Breast epithelium (tissue), 4 donors: ENCODE measurements around the gene IGSF21. TPM values are rescaled to one million over a fixed set of nuclear protein-coding genes. Genes with fewer than 3 reads are reported as not detected.

Experiments
- DNase-seq, 2 donors: peaks; one replicate each; pipeline ENCODE4 v3.0.0-alpha.2; 2019; ENCODE audit warnings: low spot score in 2 of 2
- H3K27ac ChIP-seq, 2 donors: fragments of 200-600 bp; sonication (generic) in 1 of 2; one replicate each; pipeline ENCODE4 v1.5.1; 2016 to 2019; ENCODE audit warnings: mild to moderate bottlenecking in 1 of 2
- H3K27me3 ChIP-seq, 2 donors: fragments of 200-600 bp; sonication (generic) in 1 of 2; one replicate each; pipeline versions ENCODE4 v1.5.1 to v1.6.0; 2017 to 2019; ENCODE audit warnings: control low read depth in 1 of 2, mild to moderate bottlenecking in 1 of 2
- H3K36me3 ChIP-seq: fragments of 200-600 bp; one replicate; pipeline ENCODE4 v1.5.1; 2019
- H3K4me1 ChIP-seq, 2 donors: fragments of 200-600 bp; sonication (generic); one replicate each; pipeline ENCODE4 v1.5.1; 2016 to 2019; ENCODE audit warnings: control low read depth in 1 of 2
- H3K4me3 ChIP-seq, 3 donors: fragments of 200-600 bp; sonication (generic); 1 replicate in 2 of 3; 2 replicates in 1 of 3; pipeline ENCODE4 v1.5.1; 2016 to 2019; ENCODE audit warnings: mild to moderate bottlenecking in 3 of 3, moderate library complexity in 2 of 3
- H3K9me3 ChIP-seq, 2 donors: fragments of 200-600 bp; sonication (generic) in 1 of 2; one replicate each; pipeline ENCODE4 v1.5.1; 2016 to 2019; ENCODE audit warnings: control low read depth in 1 of 2
- POLR2A ChIP-seq: fragments of 450-650 bp; IDR thresholded peaks from one replicate; pipeline ENCODE4 v1.6.1; 2016; ENCODE audit warnings: antibody characterized with exemption, mild to moderate bottlenecking, moderate library complexity
- POLR2AphosphoS5 ChIP-seq, 3 donors: sonication (generic); formaldehyde crosslinking; IDR thresholded peaks; one replicate each; pipeline ENCODE4 v1.6.1; 2017; ENCODE audit warnings: antibody characterized with exemption in 3 of 3
- intact Hi-C: fragments of 100-400 bp; cut with DNase I; formaldehyde crosslinking; loops from one replicate; pipeline ENCODE4 v1.15.1; 2023; ENCODE audit warnings: low total_unique reads
- total RNA-seq, 3 donors: library from RNA; depleted of rRNA; stranded (reverse); fragments of >200 nt; gene quantifications; one replicate each; pipeline ENCODE4 v1.1.0, GENCODE V29; 2016
- TF ChIP-seq, protein P1 (sequence below), 3 donors: fragments of 450-650 bp; IDR thresholded peaks; one replicate each; pipeline ENCODE4 v1.5.1; 2016 to 2017; ENCODE audit warnings: antibody characterized with exemption in 3 of 3, mild to moderate bottlenecking in 3 of 3, moderate library complexity in 3 of 3

Gene IGSF21
- total RNA-seq, 3 donors from 2014 or later, result 4.8 to 9.5 (median 4.8) TPM

DNA sequence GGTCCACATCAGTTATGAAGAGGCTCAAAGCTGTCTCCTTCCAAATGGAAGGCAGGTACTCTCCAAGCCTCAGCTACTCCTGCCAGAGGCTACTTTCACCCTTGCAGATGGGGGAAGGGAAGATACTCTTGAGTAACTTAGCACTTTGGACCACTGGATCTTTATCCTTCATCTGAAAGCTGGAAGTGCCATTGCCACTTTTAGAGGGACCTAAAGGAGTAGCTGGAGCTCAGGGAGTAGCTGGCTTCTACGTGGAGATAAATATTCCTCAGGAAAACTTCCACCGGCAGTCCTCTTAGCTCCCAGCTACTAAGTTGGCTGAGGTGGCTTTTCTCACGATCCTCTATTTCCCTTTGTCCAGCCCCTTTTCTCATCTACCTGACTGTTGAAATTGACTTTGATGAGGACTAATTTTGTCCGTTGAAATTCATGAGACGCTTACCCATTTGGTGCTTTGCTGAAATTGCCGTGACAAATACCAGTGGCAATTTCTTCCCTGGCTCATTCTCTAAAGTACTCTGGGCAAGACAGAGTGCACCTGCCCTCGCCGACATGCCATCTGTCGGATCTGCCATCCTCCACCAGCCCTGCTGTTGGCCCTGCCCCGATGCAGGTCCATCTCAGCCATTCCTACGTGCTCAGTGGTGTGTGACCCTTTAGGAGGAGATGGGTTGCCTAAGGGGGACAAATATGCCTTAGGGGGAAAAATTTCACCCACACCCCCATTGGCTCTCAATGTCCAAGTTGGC is 13.6 kb downstream of the IGSF21 start:
- H3K27me3 ChIP-seq, result peaks cover 0 to 42% of the 10 kb centered on the region in 2 donors
- no peaks in the 10 kb centered on the region for H3K36me3 ChIP-seq
- H3K27ac ChIP-seq, result no peak overlapping the region
- H3K4me3 ChIP-seq, result no peak overlapping the region
- intact Hi-C loops, result no loop called here
- H3K4me1 ChIP-seq, result no peaks in the 10 kb centered on the region
- TF ChIP-seq POLR2A, result no peak
- TF ChIP-seq POLR2AphosphoS5 (IDR thresholded peaks at IDR 0.05), result no peak
- TF ChIP-seq, protein P1, sequence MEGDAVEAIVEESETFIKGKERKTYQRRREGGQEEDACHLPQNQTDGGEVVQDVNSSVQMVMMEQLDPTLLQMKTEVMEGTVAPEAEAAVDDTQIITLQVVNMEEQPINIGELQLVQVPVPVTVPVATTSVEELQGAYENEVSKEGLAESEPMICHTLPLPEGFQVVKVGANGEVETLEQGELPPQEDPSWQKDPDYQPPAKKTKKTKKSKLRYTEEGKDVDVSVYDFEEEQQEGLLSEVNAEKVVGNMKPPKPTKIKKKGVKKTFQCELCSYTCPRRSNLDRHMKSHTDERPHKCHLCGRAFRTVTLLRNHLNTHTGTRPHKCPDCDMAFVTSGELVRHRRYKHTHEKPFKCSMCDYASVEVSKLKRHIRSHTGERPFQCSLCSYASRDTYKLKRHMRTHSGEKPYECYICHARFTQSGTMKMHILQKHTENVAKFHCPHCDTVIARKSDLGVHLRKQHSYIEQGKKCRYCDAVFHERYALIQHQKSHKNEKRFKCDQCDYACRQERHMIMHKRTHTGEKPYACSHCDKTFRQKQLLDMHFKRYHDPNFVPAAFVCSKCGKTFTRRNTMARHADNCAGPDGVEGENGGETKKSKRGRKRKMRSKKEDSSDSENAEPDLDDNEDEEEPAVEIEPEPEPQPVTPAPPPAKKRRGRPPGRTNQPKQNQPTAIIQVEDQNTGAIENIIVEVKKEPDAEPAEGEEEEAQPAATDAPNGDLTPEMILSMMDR (IDR thresholded peaks at IDR 0.05), result no peak
- H3K9me3 ChIP-seq, result no peaks in the 10 kb centered on the region
- DNase-seq, result no peak

DNA sequence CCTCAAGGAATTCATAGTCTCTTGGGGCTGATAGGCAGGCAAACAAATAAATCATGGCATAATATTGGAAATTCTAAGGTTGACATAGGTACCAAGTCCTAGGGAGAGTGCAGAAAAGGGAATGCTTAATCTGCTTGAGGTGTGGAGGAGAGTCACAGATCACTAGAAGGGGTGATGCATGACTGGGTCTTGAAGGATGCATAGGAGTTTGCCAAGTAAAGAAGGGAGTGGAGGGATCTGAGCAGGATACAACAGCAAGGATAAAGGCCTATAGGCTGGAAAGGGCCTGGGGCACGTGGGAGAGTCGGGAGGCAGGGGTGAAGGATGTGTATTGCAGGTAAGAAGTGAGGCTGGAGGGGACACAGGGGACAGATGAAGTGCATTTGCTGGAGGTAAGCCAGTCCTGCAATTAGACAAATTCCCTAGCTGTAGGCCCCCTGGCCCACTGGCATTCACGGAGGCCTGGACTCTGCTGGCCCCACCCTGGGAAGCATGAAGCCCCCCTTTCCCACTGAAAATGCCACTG is 15.9 kb downstream of the IGSF21 start:
- H3K9me3 ChIP-seq, result no peaks in the 10 kb centered on the region
- no peak overlapping the region for H3K27ac ChIP-seq
- H3K4me1 ChIP-seq, result no peaks in the 10 kb centered on the region
- intact Hi-C loops, result no loop called here
- no peaks in the 10 kb centered on the region for H3K36me3 ChIP-seq
- no peak for DNase-seq
- H3K4me3 ChIP-seq, result no peak overlapping the region
- peaks cover 0 to 32% of the 10 kb centered on the region in 2 donors for H3K27me3 ChIP-seq
- no peak for TF ChIP-seq POLR2AphosphoS5 (IDR thresholded peaks at IDR 0.05)
- TF ChIP-seq, protein P1 (IDR thresholded peaks at IDR 0.05), result no peak
- no peak for TF ChIP-seq POLR2A

DNA sequence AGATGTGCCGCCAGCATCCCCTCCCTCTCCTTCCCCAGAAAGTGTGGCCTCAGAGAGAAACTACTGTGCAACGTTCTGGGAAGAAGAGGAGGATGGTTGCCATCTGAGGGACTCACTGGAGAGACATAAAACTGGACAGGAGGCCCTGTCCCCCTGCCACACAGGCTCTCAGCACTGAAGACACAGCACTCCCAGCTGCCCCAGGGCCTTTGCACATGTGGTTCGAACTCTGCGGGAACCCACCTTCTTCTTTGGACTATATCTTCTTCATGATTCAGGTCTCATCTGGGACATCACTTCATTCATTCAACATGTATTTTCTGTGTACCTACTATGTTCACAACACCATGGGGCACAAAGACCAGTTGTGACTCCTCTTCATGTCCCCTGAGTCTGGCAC is 17.4 kb downstream of the IGSF21 start:
- Histone ChIP-seq H3K27me3 (peaks cover 0 to 27% of the 10 kb centered on the region in 2 donors), H3K9me3 (no peaks in the 10 kb centered on the region), H3K4me3 (no peak overlapping the region), H3K27ac (no peak overlapping the region), H3K4me1 (no peaks in the 10 kb centered on the region), H3K36me3 (no peaks in the 10 kb centered on the region)
- TF ChIP-seq POLR2A (no peak), POLR2AphosphoS5 (IDR thresholded peaks at IDR 0.05) (no peak)
- TF ChIP-seq, protein P1 (IDR thresholded peaks at IDR 0.05), result no peak
- DNase-seq, result no peak
- intact Hi-C loops, result no loop called here

DNA sequence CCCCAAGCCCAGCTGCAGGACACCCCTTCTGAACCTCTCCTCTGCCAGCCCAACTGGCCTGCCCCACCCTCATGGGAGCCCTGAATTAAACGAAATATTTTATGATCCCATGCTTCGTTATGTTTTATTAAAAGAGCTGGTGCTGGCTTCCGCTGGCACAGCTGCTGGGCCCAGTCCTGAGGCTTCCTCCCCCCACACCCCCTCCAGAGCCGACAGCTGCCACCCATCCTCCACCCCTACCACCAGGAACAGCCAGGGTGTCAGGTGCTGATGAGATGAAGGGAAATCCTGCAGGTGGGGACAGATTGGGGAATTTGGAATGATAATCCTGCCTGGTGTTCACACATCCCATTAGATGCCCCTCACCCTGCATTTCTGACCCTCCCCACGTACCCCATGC is 19.0 kb downstream of the IGSF21 start:
- no peaks in the 10 kb centered on the region for H3K9me3 ChIP-seq
- no peaks in the 10 kb centered on the region for H3K36me3 ChIP-seq
- intact Hi-C loops, result no loop called here
- H3K4me3 ChIP-seq, result no peak overlapping the region
- H3K4me1 ChIP-seq, result no peaks in the 10 kb centered on the region
- TF ChIP-seq, protein P1 (IDR thresholded peaks at IDR 0.05), result no peak
- TF ChIP-seq POLR2A, result no peak
- TF ChIP-seq POLR2AphosphoS5 (IDR thresholded peaks at IDR 0.05), result no peak
- no peak for DNase-seq
- peaks cover 0 to 14% of the 10 kb centered on the region in 2 donors for H3K27me3 ChIP-seq
- H3K27ac ChIP-seq, result no peak overlapping the region

DNA sequence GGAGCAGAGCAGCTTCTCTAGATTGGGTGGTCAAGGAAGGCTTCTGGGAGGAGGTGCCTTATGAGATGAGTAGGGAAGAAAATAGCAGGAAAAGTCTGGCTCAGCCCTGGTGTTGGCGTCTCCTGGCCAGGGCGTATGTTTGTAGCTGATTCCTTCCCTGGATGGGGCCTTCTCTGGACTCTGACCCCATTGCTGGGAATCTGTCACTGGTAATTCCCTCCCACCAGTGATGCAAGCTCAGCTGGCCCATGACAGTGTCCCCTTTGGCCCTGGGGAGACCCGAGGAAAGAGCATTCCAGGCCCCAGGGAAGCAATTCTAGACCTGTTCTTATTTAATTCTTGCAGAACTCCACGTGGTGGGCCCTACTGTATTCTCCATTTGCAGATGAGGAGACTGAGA is 20.7 kb downstream of the IGSF21 start:
- no peak overlapping the region for H3K27ac ChIP-seq
- intact Hi-C loops, result no loop called here
- DNase-seq, result no peak
- no peaks in the 10 kb centered on the region for H3K9me3 ChIP-seq
- TF ChIP-seq POLR2A, result no peak
- TF ChIP-seq POLR2AphosphoS5 (IDR thresholded peaks at IDR 0.05), result no peak
- TF ChIP-seq, protein P1 (IDR thresholded peaks at IDR 0.05), result no peak
- H3K4me1 ChIP-seq, result no peaks in the 10 kb centered on the region
- no peaks in the 10 kb centered on the region for H3K36me3 ChIP-seq
- H3K4me3 ChIP-seq, result no peak overlapping the region
- peaks cover 0 to 9% of the 10 kb centered on the region in 2 donors for H3K27me3 ChIP-seq
